GM12801 (cell line): ENCODE results near the gene ZNF500.

ENCODE experiments used
- TF ChIP-seq, protein P1 (sequence below): IDR thresholded peaks from one replicate; pipeline ENCODE4 v1.5.1; 2011; ENCODE audit warnings: control low read depth; ENCODE audit not compliant: insufficient read length; ENCODE audit errors: extremely low read depth

The ZNF500 gene

DNA sequence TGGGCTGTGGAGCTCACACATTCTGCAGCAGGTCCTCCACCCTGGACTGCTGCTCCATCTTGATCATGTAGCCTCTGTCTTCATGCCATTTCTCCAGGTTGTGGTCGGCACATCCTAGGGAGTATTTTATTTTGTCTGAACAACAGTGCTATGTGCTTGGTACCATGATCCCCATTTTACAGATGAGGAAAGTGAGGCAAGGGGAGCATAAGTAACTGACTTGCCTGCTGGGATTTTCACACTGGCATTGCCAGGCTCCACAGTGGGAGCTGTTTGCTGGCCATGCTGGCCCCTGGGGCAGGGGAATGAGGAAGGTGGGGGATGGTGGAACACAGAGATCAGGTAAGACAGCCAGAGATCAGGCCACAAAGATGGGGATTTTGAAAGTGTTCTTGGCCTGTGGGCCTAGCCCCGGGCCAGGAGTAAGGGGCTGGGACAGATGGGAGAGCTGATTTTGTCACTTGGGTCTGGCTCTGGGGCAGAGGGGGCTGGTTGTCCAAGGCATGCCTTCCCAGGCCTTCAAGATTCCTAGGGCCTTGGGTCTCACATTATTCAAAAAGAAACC is 9.3 kb upstream of the ZNF500 start:
- TF ChIP-seq, protein P1, sequence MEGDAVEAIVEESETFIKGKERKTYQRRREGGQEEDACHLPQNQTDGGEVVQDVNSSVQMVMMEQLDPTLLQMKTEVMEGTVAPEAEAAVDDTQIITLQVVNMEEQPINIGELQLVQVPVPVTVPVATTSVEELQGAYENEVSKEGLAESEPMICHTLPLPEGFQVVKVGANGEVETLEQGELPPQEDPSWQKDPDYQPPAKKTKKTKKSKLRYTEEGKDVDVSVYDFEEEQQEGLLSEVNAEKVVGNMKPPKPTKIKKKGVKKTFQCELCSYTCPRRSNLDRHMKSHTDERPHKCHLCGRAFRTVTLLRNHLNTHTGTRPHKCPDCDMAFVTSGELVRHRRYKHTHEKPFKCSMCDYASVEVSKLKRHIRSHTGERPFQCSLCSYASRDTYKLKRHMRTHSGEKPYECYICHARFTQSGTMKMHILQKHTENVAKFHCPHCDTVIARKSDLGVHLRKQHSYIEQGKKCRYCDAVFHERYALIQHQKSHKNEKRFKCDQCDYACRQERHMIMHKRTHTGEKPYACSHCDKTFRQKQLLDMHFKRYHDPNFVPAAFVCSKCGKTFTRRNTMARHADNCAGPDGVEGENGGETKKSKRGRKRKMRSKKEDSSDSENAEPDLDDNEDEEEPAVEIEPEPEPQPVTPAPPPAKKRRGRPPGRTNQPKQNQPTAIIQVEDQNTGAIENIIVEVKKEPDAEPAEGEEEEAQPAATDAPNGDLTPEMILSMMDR: no peak

DNA sequence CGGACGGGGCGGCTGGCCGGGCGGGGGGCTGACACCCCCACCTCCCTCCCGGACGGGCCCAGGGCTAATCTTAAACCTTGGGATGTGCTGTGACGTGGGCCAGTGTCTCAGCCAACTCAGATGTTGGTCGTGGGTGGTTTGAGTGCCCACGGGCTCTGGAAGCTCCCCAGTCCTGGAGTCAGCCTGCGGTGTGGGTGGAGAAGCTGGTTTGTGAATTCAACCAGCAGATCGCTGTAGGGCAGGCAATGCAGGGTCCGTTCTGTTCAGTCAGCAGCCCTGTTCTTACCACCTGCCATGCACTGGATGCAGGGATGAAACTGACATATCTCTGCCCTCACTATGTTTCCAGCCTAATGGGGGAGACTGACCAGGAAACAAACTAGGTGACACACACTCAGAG is 8.0 kb upstream of the ZNF500 start:
- TF ChIP-seq, protein P1: no peak

DNA sequence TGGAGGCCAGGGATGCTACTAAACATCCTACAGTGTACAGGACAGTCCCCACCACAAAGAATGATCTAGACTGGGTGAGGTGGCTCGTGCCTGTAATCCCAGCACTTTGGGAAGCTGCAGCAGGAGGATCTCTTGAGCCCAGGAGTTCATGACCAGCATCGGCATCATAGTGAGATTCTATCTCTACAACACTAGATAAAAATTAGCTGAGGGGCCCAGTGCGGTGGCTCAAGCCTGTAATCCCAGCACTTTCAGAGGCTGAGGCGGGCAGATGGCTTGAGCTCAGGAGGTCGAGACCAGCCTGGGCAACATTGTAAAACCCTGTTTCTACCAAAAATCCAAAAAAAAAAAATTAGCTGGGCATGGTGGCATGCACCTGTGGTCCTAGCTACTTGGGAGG is 5.4 kb upstream of the ZNF500 start:
- TF ChIP-seq, protein P1: no peak

DNA sequence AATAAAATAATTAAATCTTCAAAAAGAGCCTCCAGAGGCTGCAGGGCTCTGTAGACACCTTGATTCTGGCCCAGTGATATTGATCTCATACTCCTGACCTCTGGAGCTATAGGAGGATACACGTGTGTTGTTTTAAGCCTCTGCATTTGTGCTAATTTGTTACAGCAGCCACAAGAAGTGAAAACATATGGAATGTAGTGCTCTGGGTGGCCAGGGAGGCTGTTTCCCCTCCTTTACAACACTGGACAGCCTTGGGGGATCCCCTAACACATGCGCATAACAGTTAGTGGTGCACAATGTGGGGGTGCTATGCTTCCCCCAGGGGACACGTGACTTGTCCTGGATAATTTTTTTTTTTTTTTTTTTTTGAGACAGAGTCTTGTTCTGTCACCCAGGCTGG is 4.7 kb upstream of the ZNF500 start:
- TF ChIP-seq, protein P1: no peak

DNA sequence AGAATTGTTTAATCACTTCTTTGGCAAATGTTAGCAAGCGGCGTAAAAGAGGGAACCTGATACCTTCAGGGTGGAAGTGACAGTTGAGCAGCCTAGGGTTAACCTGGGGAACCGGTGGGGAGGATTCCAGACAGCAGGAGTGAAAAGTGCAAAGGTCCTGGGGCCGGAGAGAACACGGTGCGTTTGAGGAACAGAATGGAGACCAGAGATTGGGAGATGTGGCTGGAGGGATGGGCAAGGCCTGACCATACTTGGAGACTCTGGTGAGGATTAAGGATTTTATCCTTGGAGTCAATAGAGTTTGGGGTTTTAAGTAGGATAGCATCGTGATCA is 2.3 kb upstream of the ZNF500 start:
- TF ChIP-seq, protein P1: no peak

DNA sequence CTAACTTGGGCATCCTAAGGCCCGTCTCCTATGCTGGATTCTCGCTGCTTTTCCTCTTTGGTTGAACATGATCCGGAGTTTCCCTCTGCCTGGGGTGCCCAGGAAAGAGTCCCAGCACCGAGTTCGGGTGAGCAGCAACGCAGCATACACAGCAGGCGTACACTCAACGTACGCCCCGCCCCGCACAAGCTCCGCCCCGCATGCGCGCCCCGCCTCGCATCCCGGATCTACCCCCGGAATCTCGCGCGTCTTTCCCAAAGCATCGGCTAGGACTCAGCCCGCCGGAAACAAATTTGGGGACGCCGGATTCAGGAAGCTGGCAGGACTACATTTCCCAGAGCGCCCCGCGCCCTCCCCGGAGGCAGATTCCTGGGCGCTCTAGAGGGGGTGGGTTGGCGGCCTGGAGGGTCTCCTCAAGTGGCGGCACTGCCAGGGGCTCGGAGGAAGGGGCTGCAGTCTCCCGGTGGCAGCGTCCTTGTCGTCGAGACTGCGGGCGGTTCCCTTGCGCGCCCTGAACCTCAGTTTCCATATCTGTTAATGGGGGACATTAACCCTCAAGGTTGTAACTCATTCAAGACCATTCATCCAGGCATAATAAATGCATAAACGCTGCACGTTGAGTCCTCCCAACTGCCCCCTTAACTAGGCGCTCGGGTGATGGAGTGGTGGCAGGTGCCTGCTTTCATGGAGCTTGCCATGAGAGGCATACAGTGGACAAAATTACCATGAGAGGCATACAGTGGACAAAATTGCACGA is 1.8 kb upstream of the ZNF500 start:
- TF ChIP-seq, protein P1: no peak

DNA sequence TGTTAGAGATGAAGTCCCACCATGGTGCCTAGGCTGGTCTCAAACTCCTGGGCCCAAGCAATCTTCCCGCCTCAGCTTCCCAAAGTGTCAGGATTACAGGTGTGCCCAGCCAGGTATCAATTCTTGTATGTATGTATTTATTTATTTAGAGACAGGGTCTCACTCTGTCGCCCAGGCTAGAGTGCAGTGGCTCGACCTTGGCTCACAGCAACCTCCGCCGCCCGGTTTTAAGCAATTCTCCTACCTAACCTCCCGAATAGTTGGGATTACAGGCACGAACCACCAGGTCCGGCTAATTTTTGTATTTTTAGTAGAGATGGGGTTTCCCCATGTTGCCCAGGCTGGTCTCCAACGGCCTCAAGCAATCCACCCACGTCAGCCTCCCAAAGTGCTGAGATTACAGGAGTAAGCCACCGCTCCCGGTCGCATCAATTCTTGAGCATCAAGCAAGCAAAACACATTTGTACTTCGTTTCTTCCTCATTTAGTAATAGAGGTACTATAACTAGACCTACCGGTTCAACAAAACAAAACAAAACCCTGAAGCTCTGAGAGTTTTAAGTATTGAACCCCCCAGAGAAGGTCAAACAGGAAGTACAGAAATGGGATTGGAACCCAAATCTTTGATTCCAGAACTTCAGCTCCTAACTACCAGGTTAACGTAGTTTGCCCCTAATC is 1.0 kb upstream of the ZNF500 start:
- TF ChIP-seq, protein P1: no peak
